ENCODE measurements around the gene CYB561D2. TPM values are rescaled to one million over a fixed set of nuclear protein-coding genes. Genes with fewer than 3 reads are reported as not detected.

CYB561D2 gene
- total and polyA plus RNA-seq, 4 donors, result 18.2 to 50.8 (median 27.7) TPM

- Histone ChIP-seq H3K4me3 (peak overlapping the region; percentile 89), H3K9me3 (ENCODE audit: control insufficient read depth in 4 of 4, insufficient read depth in 3 of 4, low read length in 3 of 4) (no peaks in the 10 kb centered on the region), H3K27me3 (ENCODE audit: control insufficient read depth in 3 of 3, insufficient read depth in 3 of 3, low read length in 2 of 3) (no peaks in the 10 kb centered on the region), H3K27ac (ENCODE audit: low read depth in 1 of 2, low read length in 1 of 2) (peak overlapping the region in 1 of 2 donors; percentile 77), H3K36me3 (ENCODE audit: control insufficient read depth in 4 of 4, insufficient read depth in 4 of 4, low read length in 4 of 4) (peaks cover 0 to 21% (median 16%) of the 10 kb centered on the region in 4 donors), H3K4me1 (ENCODE audit: control insufficient read depth in 5 of 5, insufficient read depth in 5 of 5, low read length in 5 of 5) (peaks cover 0 to 54% (median 13%) of the 10 kb centered on the region in 5 donors), H3K9ac (ENCODE audit: insufficient read depth in 1 of 2, low read length in 2 of 2) (peak overlapping the region in 1 of 2 donors; percentile 34)
- TF ChIP-seq CTCF (IDR thresholded peaks at IDR 0.05; ENCODE audit: control extremely low read depth, extremely low read depth), result no peak
- ATAC-seq (ENCODE audit: insufficient read depth, low FRiP score), result no peak
- no peak for DNase-seq
- 50 to 59% methylated on average over 10 of the region's 10 CpGs for WGBS, 2 donors
These were observed 32.0 kb upstream of the CYB561D2 start for GRCh38 chr3:50318615-50319014.

GRCh38 chr3:50319181-50319893, 31.3 kb upstream of the CYB561D2 start:
- no peak for DNase-seq
- peak overlapping the region in 1 of 2 donors; percentile 34 for H3K9ac ChIP-seq (ENCODE audit: insufficient read depth in 1 of 2, low read length in 2 of 2)

DNA sequence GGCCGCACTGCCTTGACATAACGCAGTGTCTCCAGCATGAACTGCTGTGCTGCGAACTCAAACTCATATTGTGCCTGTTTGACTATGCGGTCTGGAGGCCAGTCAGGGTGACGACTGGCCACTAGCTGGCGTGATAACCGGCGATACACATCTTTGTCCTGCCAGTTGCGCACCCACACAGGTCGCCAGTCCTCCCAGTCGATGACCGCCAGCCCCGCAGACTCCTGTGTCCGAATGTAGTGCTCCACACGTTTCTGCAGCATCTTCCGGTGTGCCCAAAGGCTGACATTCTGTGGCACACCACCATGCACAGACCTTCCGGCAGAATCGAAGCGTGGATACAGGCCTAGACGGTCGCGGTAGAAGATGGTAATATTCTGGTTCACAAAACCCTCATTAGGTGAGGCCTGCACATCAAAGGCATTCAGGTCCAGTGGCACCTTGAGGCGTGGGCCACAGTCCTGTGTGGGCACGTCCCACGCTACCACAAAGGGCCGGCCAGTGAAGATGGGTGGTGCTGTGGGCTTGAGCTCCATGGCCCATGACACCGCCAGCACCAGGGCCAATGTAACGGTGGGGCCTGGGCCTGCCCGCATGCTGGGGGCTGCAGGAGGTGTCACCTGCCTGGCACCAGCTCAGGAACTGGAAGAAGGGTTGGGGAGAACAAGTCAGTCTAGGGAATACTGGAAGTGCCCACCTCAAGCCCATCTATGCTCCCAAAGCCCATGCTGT, 30.6 kb upstream of the CYB561D2 start:
- Histone ChIP-seq H3K9me3 (ENCODE audit: control insufficient read depth in 4 of 4, insufficient read depth in 3 of 4, low read length in 3 of 4) (no peaks in the 10 kb centered on the region), H3K36me3 (ENCODE audit: control insufficient read depth in 4 of 4, insufficient read depth in 4 of 4, low read length in 4 of 4) (peaks cover 0 to 21% (median 16%) of the 10 kb centered on the region in 4 donors), H3K9ac (ENCODE audit: insufficient read depth in 1 of 2, low read length in 2 of 2) (peak overlapping the region; percentile 59 to 90), H3K27ac (ENCODE audit: low read depth in 1 of 2, low read length in 1 of 2) (peak overlapping the region in 1 of 2 donors; percentile 94), H3K4me3 (peak overlapping the region; percentile 89), H3K4me1 (ENCODE audit: control insufficient read depth in 5 of 5, insufficient read depth in 5 of 5, low read length in 5 of 5) (peaks cover 0 to 52% (median 13%) of the 10 kb centered on the region in 5 donors), H3K27me3 (ENCODE audit: control insufficient read depth in 3 of 3, insufficient read depth in 3 of 3, low read length in 2 of 3) (no peaks in the 10 kb centered on the region)
- WGBS, 2 donors, result 64 to 84% methylated on average over 29 of the region's 29 CpGs
- no peak for ATAC-seq (ENCODE audit: insufficient read depth, low FRiP score)
- TF ChIP-seq CTCF (IDR thresholded peaks at IDR 0.05; ENCODE audit: control extremely low read depth, extremely low read depth), result no peak
- DNase-seq, result no peak

More at GRCh38 chr3:50319181-50319893, 31.3 kb upstream of the CYB561D2 start:
- peak overlapping the region; percentile 89 for H3K4me3 ChIP-seq
- WGBS, 2 donors, result 71 to 92% methylated on average over 16 of the region's 16 CpGs
- ATAC-seq (ENCODE audit: insufficient read depth, low FRiP score), result no peak
- H3K36me3 ChIP-seq (ENCODE audit: control insufficient read depth in 4 of 4, insufficient read depth in 4 of 4, low read length in 4 of 4), result peaks cover 0 to 21% (median 16%) of the 10 kb centered on the region in 4 donors
- peaks cover 0 to 52% (median 13%) of the 10 kb centered on the region in 5 donors for H3K4me1 ChIP-seq (ENCODE audit: control insufficient read depth in 5 of 5, insufficient read depth in 5 of 5, low read length in 5 of 5)
- peak overlapping the region in 1 of 2 donors; percentile 77 for H3K27ac ChIP-seq (ENCODE audit: low read depth in 1 of 2, low read length in 1 of 2)
- no peaks in the 10 kb centered on the region for H3K27me3 ChIP-seq (ENCODE audit: control insufficient read depth in 3 of 3, insufficient read depth in 3 of 3, low read length in 2 of 3)
- no peaks in the 10 kb centered on the region for H3K9me3 ChIP-seq (ENCODE audit: control insufficient read depth in 4 of 4, insufficient read depth in 3 of 4, low read length in 3 of 4)
- TF ChIP-seq CTCF (IDR thresholded peaks at IDR 0.05; ENCODE audit: control extremely low read depth, extremely low read depth), result no peak

Data from lung (tissue), 12 donors.